ENCODE data around the gene TPSB2.
"Not testable (repeated sequence)": the region's sequence is repeated elsewhere in the genome, so short reads cannot be mapped to it uniquely, and the experiment has no call there.

TPSB2 gene

GRCh38 chr16:1241081-1241480 lies 11.1 kb upstream of the TPSB2 start:
- not testable (repeated sequence) for DNase-seq (ENCODE audit: low read depth, low spot score)

DNA sequence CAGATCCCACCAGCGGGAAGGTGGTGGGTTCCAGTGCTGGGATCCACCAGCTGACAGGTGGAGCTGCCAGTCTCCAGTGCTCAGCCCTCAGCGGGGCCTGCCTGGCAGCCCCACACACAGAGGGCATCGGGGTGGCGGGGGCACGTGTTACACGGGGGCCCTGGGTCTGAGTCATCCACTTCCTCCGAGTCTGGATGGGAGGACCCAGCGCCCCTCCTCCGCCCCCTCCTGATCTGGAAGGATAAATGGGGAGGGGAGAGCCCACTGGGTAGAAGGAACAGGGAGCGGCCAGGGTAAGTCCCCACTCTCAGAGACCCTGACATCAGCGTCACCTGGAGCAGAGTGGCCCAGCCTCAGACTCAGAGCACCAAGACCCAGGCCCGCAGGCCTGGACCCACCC lies 10.5 kb upstream of the TPSB2 start, which contains the start of gene TPSAB1:
Gene TPSAB1, plus strand, starts transcription at position 270 of the 400 bp plus-strand sequence. CDS start 234 bp downstream, outside the sequence.
- not testable (repeated sequence) for DNase-seq (ENCODE audit: low read depth, low spot score)

GRCh38 chr16:1239575-1239974 lies 9.6 kb upstream of the TPSB2 start:
- DNase-seq (ENCODE audit: low read depth, low spot score) = not testable (repeated sequence)

- DNase-seq (ENCODE audit: low read depth, low spot score) = not testable (repeated sequence)
Observed at GRCh38 chr16:1238909-1239308, 8.9 kb upstream of the TPSB2 start.

DNA sequence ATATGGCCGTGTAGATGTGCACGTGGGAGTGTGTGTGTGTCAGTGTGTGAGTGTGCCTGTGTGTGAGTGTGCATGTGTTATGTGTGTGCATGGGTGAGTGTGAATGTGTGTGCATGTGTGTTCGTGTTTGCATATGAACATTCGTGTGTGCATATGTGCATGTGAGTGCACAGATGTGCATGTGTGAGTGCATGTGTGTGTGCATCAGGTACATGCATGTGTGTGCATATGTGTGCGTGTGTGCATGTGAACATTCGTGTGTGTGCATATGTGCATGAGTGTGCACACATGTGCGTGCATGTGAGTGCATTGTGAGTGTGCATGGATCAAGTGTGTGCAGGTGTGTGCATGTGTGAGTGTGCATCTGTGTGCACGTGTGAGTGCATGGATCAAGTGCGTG lies 8.0 kb upstream of the TPSB2 start:
- no peak for DNase-seq (ENCODE audit: low read depth, low spot score)

DNA sequence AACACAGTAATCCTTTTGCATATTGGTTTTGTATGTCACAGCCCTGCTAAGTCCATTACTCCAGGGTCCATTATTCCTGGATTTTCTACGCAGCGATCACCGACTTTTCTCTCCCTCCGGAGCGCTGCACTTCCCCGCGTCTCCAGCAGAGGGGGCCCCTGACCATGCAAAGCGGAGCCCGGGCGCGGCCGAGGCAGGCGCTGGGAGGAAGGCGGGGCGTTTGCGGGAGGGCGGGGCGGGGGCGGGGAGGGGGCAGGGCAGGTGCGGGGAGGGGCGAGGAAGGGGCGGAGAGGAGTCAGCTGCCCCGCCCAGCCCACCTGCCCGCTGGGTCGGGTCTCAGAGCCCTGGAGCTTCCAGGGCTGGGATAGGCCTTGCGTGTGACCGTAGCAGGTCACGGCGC lies 6.7 kb upstream of the TPSB2 start:
- not testable (repeated sequence) for DNase-seq (ENCODE audit: low read depth, low spot score)

- DNase-seq (ENCODE audit: low read depth, low spot score) = not testable (repeated sequence)
Observed at GRCh38 chr16:1232049-1232748, 2.2 kb upstream of the TPSB2 start.

DNA sequence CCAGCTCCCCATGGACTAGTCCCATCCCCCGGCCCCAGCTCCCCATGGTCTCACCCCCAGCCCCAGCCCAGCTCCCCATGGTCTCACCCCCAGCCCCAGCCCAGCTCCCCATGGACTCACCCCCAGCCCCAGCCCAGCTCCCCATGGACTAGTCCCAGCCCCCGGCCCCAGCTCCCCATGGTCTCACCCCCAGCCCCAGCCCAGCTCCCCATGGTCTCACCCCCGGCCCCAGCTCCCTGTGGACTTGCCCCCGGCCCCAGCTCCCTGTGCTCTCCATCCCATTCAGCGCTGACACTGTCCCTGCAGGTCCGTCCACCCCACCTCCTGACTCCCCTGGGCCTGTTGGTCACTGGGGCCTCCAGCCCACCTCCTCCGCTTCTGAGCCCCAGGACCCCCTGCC lies 1.3 kb upstream of the TPSB2 start:
- DNase-seq (ENCODE audit: low read depth, low spot score) = not testable (repeated sequence)

GRCh38 chr16:1230471-1231212 lies 658 bp upstream of the TPSB2 start:
- DNase-seq (ENCODE audit: low read depth, low spot score) = not testable (repeated sequence)

- DNase-seq (ENCODE audit: low read depth, low spot score) = not testable (repeated sequence)
Observed at GRCh38 chr16:1229476-1229875, 508 bp downstream of the TPSB2 start.

GRCh38 chr16:1228227-1228626 lies 1.8 kb downstream of the TPSB2 start:
- DNase-seq (ENCODE audit: low read depth, low spot score) = not testable (repeated sequence)

DNA sequence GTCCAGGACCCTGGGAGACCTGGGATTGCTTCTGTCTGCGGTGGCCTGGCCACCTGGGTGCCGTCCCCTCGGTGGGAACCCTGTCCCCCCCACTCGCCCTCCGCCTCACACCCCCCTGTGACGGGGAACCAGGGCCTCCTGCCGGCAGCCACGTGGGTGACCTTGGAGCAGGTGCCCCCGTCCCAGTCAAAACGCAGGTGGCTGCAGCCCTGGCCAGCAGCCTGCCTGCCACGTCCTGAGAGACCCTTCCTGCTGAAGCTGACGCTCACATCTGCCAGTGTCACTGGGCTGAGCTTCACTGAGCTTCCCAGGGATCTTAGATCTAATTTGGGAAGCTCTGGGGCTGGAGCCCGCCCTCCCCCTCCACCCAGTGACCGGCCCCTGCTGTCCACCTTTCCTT lies 3.3 kb downstream of the TPSB2 start:
- not testable (repeated sequence) for DNase-seq (ENCODE audit: low read depth, low spot score)

DNA sequence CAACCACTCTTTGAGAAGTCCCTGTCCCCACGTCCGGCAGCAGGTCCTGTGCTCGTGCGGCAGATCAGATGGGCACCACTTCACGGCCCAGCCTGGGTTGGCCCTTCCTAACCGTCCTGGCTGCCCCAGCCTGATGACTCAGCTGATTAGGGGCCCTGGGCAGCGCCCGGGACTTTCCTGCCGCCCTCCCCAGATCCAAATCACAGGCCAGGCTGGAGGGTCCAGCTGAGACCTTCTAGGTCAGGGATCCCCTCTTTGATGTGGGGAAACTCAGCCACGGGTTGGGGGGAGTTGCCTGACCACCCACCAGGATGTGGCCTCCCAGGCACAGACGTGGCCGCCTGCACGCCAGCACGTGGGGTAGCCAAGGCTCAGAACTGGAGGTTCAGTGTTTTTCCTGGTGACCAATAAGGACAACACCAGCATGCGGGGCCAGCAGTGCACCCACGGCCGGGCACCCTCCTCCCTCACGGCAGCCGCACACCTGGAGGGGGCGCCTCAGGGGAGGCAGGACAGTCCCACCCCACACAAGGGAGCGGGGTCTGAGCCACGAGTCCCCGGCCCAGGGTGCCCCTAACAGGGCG lies 4.2 kb downstream of the TPSB2 start:
- not testable (repeated sequence) for DNase-seq (ENCODE audit: low read depth, low spot score)

DNA sequence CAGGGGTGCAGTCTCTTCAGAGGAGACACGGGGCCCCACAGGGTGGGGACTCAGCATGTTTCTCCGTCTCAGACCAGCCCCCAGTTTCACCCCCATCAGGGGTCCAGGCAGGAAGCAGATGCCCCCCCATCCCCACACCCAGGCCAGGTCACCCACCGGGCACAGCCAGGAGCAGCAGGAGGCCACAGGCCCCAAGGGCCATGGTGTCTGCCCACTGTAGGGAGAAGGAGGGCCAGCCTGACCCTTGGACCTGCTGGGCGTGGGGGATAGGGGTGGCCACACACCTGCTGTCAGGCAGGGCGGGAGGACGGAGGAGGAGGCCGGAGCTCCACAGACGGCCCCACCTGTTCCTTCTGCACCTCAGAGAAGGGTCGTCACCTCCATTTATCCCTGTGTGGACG lies 4.9 kb downstream of the TPSB2 start, which contains the start of gene TPSG1:
Gene TPSG1, minus strand, starts transcription at position 218 of the 401 bp plus-strand sequence. Its CDS starts 16 bp downstream, at position 202.
- no peak for DNase-seq (ENCODE audit: low read depth, low spot score)

GRCh38 chr16:1224558-1224957 lies 5.4 kb downstream of the TPSB2 start:
- no peak for DNase-seq (ENCODE audit: low read depth, low spot score)

DNA sequence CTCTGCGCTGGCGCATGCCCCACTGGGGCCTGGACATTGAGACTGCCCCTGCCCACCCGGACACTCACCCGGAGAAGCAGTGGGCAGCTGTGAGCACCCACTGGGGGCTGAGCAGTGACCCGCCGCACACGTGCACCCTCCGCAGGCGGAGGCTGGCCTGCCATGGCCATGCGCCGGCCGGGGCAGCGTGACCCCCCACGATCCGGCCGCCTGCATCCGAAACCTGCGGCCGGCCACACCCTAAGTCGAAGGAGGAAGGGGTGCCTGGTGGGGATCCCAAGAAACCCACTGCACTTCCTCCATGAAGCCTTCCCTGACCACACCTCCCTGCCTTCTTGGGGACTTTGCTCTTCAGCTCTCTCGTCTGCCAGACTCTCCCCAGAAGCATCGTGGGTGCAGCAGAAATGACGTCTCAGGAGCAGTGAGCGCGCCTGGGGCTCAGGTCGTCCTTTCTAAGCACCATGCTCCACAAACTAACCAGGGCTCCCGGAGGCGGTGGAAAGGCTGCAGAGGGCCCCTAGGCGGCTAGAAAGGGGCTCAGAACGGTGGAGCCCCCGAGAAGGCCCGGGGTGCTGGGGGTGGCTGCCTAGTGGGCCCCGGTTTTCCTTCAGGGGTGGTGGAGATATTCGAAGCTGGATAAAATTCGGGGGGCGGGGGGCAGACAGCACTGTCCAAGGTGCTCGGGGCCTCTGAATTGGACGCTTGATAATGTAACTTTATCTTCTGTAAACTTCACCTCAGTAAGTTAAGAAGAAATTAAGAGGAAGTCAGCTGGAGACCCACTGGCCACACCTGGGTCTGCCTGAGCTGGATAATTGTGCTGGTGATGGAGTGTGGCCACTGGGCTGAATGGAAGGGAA lies 6.4 kb downstream of the TPSB2 start:
- DNase-seq (ENCODE audit: low read depth, low spot score) = no peak

DNA sequence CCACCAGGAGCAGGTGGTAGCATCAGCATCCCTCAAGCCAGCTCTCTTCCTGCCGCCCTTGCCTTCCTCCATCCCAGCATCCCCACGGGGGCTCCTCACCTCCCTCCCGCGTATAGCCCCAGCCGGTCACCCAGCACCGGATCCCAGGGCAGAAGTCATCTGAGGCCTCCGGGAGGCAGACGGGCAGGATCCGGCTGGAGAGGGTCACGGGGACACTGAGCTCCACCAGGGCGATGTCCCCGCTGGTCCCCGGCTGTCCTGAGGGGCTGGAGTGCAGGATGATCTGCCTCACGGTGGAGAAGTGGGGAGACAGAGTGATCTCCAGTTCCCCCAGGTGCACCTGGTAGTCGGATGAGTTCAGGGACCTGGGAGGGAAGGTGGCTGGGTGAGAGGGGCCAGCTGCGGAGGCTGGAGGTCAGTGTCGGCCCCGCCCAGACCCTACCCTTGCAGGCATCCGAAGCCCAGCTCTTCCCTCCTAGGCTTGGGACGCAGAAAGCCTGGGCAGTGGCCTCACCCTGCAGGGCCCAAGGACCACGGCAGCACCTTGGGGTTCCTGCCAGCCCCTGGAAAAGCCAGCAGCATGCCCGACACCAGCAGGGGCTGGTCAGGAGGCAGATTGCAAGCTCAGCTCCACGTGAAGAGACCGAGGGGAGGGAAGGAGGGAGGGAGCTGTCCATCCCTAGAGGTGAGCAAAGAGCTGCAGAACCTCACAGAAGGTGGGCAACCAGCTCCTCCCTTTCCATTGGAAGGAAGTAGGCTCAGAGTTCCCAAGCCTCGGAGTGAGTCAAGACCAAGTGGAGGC lies 7.2 kb downstream of the TPSB2 start:
- no peak for DNase-seq (ENCODE audit: low read depth, low spot score)

DNA sequence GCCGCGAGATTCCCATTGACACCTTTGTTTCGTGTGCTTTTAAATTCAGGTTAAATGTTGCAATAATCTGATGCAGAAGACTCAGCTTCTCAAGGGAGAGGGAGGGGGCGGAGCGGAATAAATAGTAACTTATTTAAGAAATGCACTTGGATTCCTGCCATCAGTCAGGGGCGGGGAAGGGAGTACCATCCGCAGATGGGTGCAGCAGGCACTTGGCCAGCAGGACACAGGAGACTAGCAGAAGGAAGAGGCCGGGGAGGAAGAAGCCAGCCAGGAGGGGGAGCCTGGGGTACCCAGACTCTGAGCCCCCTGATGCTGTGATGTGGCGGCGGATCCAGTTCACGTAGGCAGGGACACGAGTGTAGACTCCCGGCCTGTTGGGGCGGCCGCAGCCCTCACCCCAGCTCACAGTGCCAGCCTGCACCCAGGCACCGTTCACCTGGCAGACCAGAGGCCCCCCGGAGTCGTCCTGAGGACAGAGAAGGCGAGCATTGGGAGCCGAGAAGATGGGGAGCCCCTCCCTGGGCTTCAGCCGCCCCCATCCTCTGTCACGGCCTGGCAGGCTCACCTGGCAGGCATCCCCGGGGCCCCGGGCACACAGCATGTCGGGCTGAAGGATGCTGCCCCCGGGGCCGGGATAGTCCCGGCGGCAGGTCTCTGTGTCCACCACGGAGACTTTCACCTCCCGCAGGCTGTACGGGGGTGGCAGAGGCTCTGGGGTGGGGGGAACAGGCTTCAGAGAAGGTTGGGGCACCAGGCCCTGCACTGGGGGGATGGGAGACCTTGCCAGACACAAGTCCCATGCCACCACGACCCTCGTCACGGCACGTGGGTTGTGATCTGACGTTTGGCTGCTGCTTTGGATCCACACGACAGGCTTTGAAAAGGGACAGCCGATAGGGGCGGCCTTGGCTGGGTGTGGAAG lies 8.1 kb downstream of the TPSB2 start:
- no peak for DNase-seq (ENCODE audit: low read depth, low spot score)

GRCh38 chr16:1220841-1221627 lies 8.9 kb downstream of the TPSB2 start:
- no peak for DNase-seq (ENCODE audit: low read depth, low spot score)

All from brain pericyte (primary cell).